ENCODE data around the gene NTSR1.
"Not testable (repeated sequence)": the region's sequence is repeated elsewhere in the genome, so short reads cannot be mapped to it uniquely, and the experiment has no call there.

- not testable (repeated sequence) for TF ChIP-seq EZH2 (IDR thresholded peaks at IDR 0.05; ENCODE audit: low read depth, unreplicated experiment); CTCF (conservative IDR thresholded peaks at IDR 0.05; ENCODE audit: low read depth in 2 of 2); POLR2AphosphoS5 (IDR thresholded peaks at IDR 0.05; ENCODE audit: low read depth); REST (IDR thresholded peaks at IDR 0.05; ENCODE audit: unreplicated experiment); CREB1 (CRISPR knock-in tag; IDR thresholded peaks at IDR 0.05; ENCODE audit: low read depth); EZH2phosphoT487 (IDR thresholded peaks at IDR 0.05; ENCODE audit: unreplicated experiment)
Measured at GRCh38 chr20:62683660-62684322, 24.8 kb upstream of the NTSR1 start.

Data from GM23338 (cell line).